Measurements from ENCODE around the gene AP1G2.

AP1G2 gene

GRCh38 chr14:23571701-23572523 is 4.3 kb upstream of the AP1G2 start:
- DNase-seq = no peak

- no peak for DNase-seq
These were observed 3.4 kb upstream of the AP1G2 start for GRCh38 chr14:23570806-23571483.

DNA sequence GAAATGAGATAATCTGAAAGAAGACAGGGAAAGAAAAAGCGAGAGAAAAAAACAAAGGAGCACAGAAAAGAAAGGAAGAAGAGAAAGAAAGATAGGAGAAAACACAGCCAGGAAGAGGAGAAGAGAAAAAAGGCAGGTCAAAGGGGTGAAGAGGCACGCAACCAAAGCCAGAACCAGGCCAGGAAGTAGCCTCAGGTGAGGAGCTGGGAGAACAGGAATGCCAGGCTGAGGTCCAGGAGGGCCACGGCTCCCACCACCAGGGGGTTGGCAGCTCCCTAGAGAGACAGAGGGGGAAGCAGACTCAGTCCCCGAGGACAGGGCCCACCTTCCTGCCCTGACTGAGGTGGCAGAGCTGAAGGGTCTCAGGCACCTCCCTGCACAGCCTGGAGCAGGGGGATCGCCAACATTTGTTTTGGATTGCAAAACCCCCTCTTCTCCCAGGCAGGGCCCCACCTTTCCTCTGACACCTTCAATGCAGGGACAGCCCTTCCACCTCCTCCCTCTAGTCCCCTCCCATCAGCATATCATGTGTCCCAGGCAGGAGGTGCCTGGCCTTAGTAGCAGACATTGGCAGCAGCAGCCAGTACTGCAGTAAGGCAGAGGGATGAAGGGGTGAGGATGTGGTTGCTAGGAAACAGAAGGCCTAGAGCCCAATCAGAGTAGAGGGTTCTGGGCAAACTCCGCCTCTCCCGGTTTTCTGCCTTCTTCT is 2.0 kb upstream of the AP1G2 start:
- peak in 34 of 51 donors; percentile 9 to 77 (median 45) for DNase-seq

- DNase-seq = peak in 4 of 51 donors; percentile 10 to 50 (median 26)
These were observed 1.2 kb upstream of the AP1G2 start for GRCh38 chr14:23568600-23569331.

DNA sequence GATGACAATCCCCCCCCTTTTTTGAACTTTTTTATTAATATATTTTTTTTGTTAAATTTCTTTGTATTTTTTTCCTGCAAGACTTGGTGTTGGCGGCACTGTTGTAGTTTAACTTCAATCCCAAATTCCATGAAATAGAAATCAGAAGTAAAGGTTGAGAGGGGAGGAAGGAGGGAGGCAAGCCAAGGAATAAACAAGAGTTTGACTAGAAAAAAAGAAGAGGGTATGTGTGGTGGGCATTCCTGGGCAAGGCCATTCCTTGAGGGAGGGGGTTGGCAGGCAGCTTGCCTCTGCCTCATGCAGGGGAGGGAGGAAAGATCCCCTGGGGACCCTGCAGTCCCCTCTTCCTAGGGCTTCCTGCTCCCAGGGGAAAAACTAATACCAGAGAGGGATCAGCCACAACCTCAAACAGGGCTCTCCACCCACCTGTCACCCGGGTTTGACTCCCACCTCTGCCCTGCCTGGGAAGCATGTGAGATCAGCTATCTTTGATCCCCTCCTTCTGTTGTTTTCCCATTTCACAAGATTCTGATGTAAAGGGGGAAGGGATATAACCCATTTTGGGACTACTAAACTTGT is 519 bp upstream of the AP1G2 start:
- peak in 1 of 51 donors; percentile 50 for DNase-seq

GRCh38 chr14:23566778-23567185 is 809 bp downstream of the AP1G2 start:
- peak in 3 of 51 donors; percentile 32 to 65 (median 65) for DNase-seq

DNA sequence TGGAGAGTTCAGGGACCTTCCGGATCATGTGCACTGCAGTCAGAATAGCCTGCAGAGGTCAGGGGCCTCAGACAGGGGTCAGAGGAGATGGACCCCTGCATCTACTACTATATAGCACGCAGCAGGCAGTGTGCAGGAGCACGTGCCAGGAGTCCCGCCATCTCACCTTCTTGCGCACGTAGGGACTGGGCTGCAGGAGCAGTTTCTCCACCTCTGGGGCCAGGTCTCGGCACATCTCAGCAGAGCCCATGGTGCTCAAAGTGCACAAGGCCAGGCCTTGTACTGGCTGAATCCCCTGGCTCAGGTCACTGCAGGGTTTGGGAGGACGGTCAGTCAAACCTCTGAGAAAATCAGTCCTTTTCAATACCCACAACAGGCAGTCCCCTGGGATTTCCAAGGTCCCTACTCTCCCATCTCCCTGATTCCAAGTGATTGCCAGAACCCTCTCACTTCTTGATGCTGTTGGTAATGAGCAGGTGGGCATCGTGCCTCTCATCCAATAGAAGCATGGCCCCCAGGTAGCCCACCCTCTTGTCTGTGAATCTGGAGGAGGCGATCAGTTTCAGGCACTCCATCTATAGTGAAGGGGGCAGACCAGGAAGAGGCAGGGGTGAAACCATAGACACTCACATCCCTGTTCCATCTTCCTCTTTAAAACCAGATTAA is 1.3 kb downstream of the AP1G2 start:
- no peak for DNase-seq

GRCh38 chr14:23565626-23566025 is 2.0 kb downstream of the AP1G2 start:
- DNase-seq = no peak

- no peak for DNase-seq
These were observed 2.7 kb downstream of the AP1G2 start for GRCh38 chr14:23564876-23565275.

GRCh38 chr14:23564181-23564812 is 3.3 kb downstream of the AP1G2 start:
- no peak for DNase-seq

DNA sequence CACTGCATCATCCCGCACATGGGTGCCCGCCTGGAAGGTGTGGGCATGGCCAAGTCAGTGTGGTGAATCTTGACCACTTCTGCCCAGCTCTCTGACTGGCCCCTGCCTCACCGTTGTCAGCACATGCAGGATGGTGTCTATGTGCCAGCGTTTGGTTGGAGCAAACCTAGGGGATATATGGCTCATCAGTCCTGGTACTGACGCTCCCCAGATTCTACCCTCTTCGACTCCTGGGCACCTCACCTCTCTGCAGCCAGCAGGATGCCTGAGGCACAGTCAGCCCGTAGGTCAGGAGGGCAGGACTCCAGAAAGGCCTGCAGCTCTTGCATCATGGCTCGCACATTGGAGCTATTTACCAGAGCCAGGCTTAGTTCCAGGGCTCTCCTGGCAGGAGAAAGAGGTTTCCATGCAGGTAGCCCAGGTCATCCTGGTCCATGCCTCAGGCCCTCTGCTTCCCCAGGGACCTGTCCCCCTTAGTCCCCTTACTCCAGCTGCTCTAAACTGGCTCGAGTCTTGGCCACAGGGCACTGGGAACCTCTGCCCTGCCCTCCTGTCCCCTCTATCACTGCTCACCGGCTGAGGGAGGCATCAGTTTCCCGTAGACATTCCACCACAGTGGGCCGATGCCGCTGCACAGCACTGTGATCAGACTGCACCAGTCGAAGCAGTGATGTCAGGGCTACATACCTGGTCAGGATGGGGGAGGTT is 4.0 kb downstream of the AP1G2 start:
- no peak for DNase-seq

- peak in 26 of 51 donors; percentile 12 to 74 (median 36) for DNase-seq
These were observed 4.6 kb downstream of the AP1G2 start for GRCh38 chr14:23562822-23563472.

GRCh38 chr14:23561873-23562821 is 5.4 kb downstream of the AP1G2 start:
- no peak for DNase-seq

- no peak for DNase-seq
These were observed 6.3 kb downstream of the AP1G2 start for GRCh38 chr14:23561259-23561658.

GRCh38 chr14:23559926-23560520 is 7.6 kb downstream of the AP1G2 start:
- no peak for DNase-seq

GRCh38 chr14:23559010-23559925 is 8.3 kb downstream of the AP1G2 start:
- DNase-seq = peak in 28 of 51 donors; percentile 6 to 69 (median 32)

Measured in hypothalamus (tissue), 51 donors.